ENCODE data around the gene ZBTB48.
A peak's percentile ranks its signal among the peaks of the same experiment; 100 is the strongest.
"Not testable (repeated sequence)": the region's sequence is repeated elsewhere in the genome, so short reads cannot be mapped to it uniquely, and the experiment has no call there.

The ZBTB48 gene

DNA sequence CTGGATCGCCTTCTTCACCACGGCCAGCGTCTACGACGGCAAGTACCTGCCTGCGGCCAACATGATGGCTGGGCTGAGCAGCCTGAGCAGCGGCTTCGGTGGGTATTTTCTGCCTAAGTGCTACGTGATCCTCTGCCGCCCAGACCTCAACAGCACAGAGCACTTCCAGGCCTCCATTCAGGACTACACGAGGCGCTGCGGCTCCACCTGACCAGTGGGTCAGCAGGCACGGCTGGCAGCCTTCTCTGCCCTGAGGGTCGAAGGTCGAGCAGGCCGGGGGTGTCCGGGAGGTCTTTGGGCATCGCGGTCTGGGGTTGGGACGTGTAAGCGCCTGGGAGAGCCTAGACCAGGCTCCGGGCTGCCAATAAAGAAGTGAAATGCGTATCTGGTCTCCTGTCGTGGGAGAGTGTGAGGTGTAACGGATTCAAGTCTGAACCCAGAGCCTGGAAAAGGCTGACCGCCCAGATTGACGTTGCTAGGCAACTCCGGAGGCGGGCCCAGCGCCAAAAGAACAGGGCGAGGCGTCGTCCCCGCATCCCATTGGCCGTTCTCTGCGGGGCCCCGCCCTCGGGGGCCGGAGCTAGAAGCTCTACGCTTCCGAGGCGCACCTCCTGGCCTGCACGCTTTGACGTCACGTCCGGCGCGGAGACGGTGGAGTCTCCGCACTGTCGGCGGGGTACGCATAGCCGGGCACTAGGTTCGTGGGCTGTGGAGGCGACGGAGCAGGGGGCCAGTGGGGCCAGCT is at the start of gene ZBTB48:
Gene ZBTB48 (plus strand): TSS at position 621 of the 745 bp plus-strand sequence. CDS start 616 bp downstream, outside the sequence.
- peak; percentile 89 for DNase-seq

DNA sequence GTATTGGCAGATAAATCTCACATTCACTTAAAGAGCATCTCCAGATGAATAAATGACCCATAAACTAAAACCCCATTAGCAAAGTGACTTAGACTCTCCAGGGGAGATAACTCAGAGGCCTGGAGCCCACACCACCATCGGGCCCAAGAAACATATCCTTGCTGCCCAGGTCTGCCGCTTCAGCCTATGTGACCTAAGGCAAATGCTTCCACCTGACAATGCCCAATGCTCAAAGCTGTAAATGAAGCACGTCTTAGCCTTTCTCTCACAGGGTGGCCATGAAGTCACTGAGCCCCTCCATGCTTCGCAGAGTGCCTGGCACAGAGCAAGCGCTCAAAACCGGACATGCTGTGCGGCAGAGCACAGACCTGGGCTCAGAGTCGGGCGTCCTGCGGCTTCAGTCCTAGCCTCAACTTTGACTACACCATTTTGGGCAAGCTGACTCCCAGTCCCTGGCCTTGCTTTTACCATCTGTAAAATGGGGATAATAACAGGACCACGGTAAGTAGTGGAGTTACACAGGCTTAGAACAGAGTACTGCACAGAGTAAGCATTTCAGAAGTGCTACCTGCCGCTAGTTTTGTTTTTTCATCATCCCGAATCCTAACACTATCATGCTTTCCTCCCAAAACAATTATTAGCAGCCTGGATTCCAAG is 49.2 kb upstream of the ZBTB48 start:
- DNase-seq = no peak

DNA sequence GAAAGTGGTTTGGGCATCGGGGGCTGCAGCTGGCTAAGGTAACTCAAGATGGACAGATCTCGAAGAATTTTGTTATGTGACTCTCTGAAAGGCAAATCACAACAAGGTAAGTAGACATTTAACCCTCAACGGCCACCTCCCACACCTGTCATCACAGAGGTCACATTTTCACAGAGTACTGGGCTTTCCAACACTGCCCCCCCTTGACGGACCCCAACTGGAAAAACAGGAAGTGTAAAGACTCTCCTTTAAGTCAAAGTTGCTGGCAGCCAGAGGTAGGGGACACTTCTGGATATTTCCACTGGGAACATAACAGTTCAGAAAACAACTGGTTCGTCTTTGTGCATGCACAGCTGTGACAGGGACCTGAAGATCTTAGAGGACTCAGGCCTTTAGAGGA is 47.8 kb upstream of the ZBTB48 start:
- DNase-seq = no peak

DNA sequence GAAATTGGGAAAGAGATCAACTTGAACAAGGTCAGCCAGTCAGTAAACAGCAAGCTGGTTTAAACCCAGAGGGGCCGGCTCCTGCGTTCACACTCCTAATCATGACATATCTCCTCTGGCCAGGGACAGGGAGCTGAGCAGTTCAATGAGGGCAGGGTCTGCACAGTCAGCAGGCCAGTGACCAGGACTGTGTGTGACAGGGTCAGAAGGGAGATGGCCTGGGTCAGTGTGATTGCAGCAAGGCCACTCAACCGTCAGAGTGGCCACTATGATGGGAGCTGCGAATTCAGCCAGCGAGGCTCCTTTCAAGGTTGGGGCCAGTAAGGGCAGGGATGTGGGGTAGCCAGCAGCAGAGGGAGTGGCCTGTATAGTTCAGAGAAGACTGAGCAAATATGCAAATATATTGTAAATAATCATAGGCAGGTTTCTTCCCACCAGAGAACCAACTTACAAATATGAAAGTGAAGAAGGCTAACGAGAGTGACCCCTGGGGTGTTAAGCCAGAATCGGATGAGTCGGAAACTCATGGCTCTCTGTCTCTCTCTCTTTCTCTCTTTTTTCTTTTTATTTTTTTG is 45.5 kb upstream of the ZBTB48 start:
- DNase-seq = no peak

DNA sequence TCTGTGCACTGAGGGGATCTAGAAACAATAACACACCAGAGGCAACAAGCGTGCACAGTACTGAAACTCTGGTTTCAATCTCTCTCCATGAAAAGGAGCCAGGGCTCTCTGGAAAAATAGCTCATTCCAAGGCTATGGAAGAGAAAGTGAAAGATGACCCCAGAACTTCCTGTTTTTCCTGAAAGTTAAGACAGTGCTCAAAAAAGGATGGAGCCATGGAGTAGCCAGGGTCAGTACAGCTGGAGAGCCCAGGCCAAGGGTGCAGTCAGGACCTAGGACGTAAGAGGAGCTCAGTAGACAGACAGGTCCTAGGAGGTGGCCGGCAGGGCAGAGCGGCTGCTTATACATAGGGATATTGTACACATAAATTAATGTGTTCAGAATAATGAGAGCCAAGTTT is 44.6 kb upstream of the ZBTB48 start:
- no peak for DNase-seq

DNA sequence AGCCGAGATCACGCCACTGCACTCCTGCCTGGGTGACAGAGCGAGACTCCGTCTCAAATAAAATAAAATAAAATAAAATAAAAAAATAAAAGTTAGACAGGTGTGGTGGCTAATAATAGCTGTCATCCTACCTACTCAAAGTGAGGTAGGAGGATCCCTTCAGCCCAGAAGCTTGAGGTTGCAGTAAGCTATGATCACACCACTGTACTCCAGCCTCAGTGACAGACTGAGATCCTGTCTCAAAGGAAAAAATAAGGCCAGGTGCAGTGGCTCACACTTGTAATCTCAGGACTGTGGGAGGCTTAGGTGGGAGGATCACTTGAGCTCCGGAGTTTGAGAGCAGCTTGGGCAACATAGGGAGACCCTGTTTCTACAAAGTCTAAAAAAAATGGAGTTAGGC is 43.5 kb upstream of the ZBTB48 start:
- no peak for DNase-seq

DNA sequence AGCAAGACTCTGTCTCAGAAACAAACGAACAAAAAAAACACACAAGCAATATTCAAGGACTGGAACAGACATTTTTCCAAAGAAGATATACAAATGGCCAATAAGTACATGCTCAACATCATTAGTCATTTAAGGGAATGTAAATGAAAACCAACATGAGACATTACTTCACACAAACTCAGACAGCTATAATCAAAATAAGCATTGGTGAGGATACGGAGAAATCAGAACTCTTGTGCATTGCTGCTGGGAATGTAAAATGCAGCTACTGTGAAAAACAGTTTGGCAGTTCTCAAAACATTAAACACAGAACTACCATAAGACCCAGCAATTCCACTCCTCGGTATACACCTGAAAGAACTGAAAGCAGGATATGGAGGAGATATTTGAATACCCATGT is 40.8 kb upstream of the ZBTB48 start:
- no peak for DNase-seq

DNA sequence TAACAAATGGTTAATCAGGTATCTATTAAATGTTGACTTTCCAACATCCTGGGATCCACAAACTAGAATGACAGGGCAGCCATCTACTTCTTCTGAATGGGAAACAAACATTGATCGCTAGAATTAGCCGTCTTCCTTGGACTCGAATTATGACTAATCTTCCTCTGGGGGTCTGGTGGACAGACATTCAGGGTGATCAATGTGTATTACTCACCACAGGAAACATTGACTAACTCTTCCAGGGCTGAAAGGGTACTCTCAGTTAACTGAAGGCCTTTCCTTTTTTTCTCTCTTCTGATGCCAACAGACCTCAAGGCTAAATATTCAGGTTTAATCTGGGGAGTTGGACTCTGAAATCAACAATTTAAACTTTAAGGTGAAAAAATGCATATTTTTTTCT is 35.0 kb upstream of the ZBTB48 start:
- no peak for DNase-seq

DNA sequence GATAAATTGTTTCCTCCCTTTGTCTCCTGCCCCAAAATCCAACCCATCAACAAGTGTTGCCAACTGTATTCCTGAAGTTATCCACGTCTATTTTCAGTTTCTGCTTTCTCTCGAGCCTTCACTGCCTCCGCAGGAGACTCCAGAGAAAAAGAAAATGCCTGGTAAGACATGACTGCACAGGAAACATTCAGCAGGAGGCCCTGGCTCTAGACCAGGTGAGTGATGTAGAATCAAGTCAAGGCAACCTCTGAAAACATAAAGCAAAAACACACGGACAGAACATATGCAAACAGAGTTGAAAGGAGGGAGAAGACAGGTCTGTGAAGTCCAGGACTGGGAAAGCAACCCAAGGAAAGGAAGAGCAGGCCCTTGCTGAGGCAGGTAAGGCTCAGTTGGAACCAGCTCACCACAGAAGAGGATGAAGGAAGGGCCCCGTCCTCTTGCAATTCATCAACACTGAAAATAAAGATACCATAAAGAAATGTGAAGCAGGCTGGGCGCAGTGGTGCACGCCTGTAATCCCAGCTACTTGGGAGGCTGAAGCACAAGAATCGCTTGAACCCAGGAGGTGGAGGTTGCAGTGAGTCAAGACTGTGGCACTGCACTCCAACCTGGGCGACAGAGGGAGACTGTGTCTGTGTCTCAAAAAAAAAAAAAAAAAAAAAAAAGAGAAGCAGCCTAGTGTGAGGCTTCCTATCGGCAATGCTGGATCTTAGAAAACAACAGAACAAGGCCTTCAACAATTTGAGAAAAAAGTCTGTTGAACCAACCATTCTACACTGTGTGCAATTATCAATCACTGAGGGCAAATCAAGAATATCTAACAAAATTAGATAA is 34.3 kb upstream of the ZBTB48 start:
- no peak for DNase-seq

DNA sequence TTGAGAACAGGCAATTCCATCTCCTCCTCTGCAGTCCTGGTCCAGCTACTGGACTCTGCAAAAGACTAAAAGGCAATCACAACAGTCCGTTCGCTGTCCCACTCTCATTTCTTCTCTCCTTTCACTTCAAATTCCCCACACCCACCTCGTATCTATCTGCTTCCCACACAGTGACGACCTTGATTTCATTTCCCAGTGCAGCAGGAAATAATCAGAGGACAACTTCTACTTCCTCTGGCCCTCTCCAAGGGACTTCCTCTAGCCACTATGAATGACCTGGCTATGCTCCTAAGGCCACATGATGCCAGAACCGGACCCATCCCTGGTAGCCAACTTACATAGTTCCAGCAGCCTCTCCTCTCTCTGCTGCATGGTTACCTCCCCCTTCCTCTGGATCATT is 33.5 kb upstream of the ZBTB48 start:
- no peak for DNase-seq

DNA sequence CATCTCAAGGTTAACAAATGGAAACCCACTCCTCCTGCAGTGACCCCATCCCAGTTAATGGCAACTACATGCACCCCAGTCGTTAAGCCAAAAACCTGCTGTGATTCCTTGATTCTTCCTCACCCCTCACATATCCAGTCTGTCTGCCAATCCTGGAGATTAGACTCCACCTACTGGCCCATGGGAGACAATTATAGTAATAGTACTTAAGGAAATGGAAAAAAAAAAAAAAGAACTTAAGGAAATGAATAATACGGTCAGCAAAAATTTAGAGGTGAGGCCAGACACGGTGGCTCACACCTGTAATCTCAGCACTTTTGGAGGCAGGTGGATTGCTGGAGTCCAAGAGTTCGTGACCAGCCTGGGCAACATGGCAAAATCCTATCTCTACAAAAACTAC is 32.5 kb upstream of the ZBTB48 start:
- no peak for DNase-seq

DNA sequence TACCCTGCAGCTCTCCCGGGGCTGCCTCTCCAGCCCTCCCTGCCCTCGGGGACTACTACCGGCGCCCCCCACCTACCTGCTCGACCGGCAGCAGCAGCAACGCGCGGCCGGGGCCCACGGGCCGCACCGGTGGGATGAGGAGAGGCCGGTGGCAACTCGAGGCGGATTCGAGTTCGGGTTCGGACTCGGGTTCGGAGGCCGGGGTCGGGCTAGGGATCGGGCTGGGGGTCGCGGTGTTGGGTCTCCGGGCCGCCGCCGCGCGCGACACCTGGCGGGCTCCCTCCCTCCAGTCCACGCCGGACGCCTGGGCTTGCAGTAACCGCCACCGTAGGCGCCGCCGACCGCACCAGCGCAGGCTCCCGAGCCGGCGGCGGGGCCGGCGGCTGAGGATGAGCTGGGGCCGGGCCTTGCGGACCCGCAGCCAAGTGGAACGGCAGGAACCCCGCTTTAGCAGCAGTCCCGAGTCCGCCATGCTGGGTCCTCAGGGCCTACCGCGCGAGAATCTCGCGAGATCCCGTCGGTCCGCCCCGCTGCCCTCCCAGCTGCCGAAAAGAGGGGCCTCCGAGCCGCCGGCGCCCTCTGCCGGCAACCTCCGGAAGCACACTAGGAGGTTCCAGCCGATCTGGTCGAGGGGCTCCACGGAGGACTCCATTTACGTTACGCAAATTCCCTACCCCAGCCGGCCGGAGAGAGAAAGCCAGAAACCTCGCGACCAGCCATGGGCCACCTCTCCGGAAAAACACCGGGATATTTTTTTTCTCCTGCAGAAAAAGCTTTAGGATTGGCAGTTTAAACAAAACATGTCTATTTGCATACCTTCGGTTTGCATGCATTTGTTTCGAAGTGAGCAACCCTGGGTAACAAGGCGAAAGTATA is 25.5 kb upstream of the ZBTB48 start, which contains the start of gene NOL9:
Gene NOL9 (minus strand): TSS at position 483 of the 876 bp plus-strand sequence. CDS start 11 bp downstream, at position 472.
- peak; percentile 60 for DNase-seq

DNA sequence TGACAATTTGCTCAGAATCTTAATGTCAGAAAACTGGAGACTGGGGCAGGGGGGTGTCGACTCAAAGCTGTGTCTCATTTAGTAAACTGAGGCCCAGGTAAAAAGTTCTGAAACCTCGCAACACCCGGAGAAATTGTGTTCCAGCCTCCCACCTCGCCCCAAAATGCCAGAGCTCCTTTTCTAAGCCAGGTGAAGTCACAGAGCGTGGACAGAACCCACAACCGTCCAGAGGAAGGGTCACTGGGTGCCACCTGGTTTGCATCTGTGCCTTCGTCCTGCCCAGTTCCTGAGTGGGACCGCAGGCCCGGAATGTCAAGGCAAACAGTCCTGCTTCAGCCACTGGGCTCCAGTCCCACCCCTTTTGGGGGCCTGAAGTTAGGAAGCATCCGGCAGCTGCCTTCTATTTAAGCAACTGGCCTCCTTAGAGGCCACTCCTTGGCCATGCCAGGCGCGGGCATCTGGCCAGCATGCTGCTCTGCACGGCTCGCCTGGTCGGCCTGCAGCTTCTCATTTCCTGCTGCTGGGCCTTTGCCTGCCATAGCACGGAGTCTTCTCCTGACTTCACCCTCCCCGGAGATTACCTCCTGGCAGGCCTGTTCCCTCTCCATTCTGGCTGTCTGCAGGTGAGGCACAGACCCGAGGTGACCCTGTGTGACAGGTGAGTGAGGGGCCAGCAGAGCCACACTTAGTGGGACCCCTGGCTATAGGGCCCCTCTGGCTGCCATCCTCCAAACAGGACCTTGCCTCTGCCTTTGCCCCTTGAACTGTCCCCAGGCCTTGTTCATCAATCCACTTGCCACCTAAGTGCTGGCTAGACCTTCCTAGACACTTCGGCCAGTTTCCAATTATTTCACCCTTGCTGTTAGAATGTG is 24.7 kb upstream of the ZBTB48 start, which contains the start of gene TAS1R1:
Gene TAS1R1 (plus strand): TSS at position 401 of the 872 bp plus-strand sequence. CDS start 67 bp downstream, at position 468.
- no peak for DNase-seq

DNA sequence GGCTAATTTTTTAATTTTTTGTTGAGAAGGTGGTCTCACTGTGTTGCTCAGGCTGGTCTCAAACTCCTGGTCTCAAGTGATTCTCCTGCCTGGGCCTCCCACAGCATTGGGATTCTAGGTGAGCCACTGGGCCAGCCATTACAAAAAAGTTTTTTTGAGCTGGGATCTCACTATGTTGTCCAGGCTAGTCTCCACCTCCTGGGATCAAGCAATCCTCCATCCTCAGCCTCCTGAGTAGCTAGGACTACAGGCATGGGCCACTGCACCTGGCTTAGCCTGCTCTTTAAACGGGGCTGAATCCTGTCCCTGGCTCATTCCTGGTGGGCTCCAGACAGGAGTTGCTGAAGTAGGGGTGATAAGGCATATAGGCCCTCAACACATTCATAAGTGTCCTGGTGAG is 22.2 kb upstream of the ZBTB48 start:
- DNase-seq = no peak

DNA sequence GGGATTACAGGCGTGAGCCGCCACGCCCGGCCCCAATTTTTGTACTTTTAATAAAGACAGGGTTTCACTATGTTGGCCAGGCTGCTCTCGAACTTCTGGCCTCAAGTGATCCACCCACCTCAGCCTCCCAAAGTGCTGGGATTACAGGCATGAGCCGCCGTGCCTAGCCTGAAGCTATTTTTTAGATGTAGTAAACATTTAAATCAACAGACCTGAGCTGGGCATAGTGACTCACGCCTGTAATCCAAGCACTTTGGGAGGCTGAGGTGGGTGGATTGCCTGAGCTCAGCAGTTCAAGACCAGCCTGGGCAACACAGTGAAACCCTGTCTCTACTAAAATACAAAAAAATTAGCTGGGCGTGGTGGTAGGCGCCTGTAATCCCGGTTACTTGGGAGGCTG is 20.6 kb upstream of the ZBTB48 start:
- DNase-seq = not testable (repeated sequence)

DNA sequence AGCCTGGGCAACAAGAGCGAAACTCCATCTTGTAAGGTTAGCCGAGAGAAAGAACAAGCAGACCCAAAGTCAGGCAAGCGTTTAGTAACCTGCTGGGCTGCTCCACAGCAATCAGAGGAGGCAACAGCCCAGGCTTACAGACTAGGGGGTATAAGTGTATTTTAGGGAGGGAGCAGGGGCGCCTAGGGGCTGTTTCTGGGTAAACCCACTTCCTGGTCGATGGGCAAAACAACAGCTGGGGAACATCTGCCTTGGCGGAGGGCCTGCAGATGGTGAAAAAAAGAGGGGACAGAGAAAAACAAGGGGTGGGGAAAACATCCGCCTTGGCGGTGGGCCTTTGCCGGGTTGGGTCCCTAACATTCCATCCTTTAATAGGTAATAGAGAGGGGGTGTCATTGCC is 19.5 kb upstream of the ZBTB48 start:
- no peak for DNase-seq

DNA sequence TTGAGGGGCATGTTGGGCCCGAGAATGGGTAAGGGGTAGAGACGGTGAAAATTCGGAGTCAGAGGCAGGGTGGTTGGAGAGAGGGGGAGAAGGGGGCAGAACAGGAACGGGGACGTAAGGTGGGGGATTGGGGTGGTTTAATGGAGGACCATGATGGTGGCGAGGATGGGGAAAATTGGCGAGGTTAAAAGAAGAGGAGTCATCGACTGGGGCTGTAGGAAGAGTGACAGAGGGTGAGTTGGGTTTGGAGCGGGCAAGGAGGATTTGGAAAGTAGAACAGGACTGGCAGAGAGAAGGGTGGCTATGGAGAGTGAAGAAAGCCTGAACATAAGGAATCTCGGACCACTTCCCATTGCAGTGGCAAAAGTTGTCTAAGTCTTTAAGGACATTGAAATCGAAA is 10.8 kb upstream of the ZBTB48 start:
- no peak for DNase-seq

DNA sequence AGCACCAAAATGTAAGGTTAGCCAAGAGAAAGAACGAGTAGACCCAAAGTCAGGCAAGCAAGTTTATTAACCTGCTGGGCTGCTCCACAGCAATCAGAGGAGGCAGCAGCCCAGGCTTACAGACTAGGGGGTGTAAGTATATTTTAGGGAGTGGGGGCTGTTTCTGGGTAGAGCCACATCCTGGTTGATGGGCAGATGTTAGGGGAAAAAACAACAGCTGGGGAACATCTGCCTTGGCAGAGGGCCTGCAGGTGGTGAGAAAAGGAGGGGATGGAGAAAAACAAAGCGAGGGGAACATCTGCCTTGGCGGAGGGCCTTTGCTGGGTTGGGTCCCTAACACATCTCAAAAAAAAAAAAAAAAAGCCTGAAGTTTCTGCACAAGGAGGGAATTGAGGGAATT is 9.7 kb upstream of the ZBTB48 start:
- no peak for DNase-seq

DNA sequence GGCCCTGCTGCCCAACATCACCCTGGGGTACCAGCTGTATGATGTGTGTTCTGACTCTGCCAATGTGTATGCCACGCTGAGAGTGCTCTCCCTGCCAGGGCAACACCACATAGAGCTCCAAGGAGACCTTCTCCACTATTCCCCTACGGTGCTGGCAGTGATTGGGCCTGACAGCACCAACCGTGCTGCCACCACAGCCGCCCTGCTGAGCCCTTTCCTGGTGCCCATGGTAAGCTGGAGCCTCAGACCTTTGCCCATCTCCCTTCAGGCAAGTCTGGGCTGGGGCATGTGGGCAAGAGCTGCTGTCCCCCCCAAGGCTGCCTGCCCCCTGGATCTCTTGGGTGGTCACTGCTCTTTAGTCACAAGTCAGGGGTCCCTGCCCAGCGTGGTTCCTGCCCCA is 8.8 kb upstream of the ZBTB48 start:
- no peak for DNase-seq

DNA sequence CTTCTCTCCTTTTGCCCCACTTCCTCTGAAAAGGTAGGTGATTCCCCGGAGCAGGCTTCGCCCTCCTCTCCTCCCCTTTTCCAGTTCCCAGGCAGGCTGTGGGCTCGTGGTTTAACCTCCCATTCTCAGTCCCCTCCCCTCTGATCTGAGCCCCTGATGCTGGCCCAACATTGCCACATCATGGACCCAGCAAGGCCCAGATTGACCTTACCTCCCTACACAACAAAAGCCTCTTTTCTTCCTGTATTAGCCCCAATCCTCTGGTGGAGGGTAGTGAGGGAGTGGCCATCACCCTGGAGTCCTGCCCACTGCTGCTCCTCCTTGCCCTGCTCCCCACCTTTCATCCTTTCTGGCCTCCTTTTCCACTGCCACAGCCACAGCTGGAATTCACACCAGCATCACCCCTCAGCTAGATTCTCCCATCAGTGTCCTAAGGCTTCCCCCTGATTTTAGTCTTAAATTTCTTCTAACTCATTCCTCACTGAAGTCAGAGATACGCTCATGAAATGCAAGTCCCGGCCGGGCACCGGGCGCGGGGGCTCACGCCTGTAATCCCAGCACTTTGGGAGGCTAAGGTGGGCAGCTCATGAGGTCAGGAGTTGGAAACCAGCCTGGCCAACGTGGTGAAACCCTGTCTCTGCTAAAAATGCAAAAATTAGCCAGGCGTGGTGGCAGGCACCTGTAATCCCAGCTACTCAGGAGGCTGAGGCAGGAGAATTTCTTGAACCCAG is 7.0 kb upstream of the ZBTB48 start:
- no peak for DNase-seq

Measured in NCI-H774 (cell line).